ENCODE measurements around the gene CYB561.
A peak's percentile ranks its signal among the peaks of the same experiment; 100 is the strongest.
"Not testable (repeated sequence)": the region's sequence is repeated elsewhere in the genome, so short reads cannot be mapped to it uniquely, and the experiment has no call there.

CYB561 gene

GRCh38 chr17:63475491-63476412 lies 29.6 kb upstream of the CYB561 start:
- TF ChIP-seq CTCF (IDR thresholded peaks at IDR 0.05) = no peak
- no peak for DNase-seq (ENCODE audit: low spot score)
- H3K27ac ChIP-seq = no peak overlapping the region
- peak overlapping the region; percentile 72 for H3K4me3 ChIP-seq

GRCh38 chr17:63474586-63475460 lies 28.7 kb upstream of the CYB561 start:
- H3K27ac ChIP-seq = peak overlapping the region in 1 of 2 donors; percentile 1
- no peak overlapping the region for H3K4me3 ChIP-seq
- no peak for DNase-seq (ENCODE audit: low spot score)
- no peak for TF ChIP-seq CTCF (IDR thresholded peaks at IDR 0.05)

- DNase-seq (ENCODE audit: low spot score) = no peak
- Histone ChIP-seq H3K27ac (no peak overlapping the region), H3K4me3 (no peak overlapping the region)
- TF ChIP-seq CTCF (IDR thresholded peaks at IDR 0.05) = no peak
Observed at GRCh38 chr17:63474174-63474573, 28.1 kb upstream of the CYB561 start.

- DNase-seq (ENCODE audit: low spot score); H3K4me3 ChIP-seq; H3K27ac ChIP-seq: not testable (repeated sequence)
Observed at GRCh38 chr17:63468099-63468498, 22.0 kb upstream of the CYB561 start.

GRCh38 chr17:63464691-63465236 lies 18.7 kb upstream of the CYB561 start:
- no peak overlapping the region for H3K27ac ChIP-seq
- no peak for DNase-seq (ENCODE audit: low spot score)
- no peak for TF ChIP-seq CTCF (IDR thresholded peaks at IDR 0.05)
- no peak overlapping the region for H3K4me3 ChIP-seq

- no peak for DNase-seq (ENCODE audit: low spot score)
- no peak for TF ChIP-seq CTCF (IDR thresholded peaks at IDR 0.05)
- H3K27ac ChIP-seq = no peak overlapping the region
Observed at GRCh38 chr17:63463771-63464170, 17.7 kb upstream of the CYB561 start.

GRCh38 chr17:63460018-63460417 lies 13.9 kb upstream of the CYB561 start:
- Histone ChIP-seq H3K27ac (no peak overlapping the region), H3K4me3 (no peak overlapping the region)
- TF ChIP-seq CTCF (IDR thresholded peaks at IDR 0.05) = no peak
- no peak for DNase-seq (ENCODE audit: low spot score)

More at GRCh38 chr17:63463771-63464170, 17.7 kb upstream of the CYB561 start:
- no peak overlapping the region for H3K4me3 ChIP-seq

Measured in coronary artery (tissue), 2 donors.